GM23338 (cell line): ENCODE data around the gene MEIOB. TPM values are rescaled to one million over a fixed set of nuclear protein-coding genes. Genes with fewer than 3 reads are reported as not detected.

Experiments
- ATAC-seq: fragments of 200-7000 bp; cut with Tn5 transposase; 3 replicates; pipeline ENCODE4 v1.9.1; 2020
- DNase-seq: peaks from one replicate; pipeline ENCODE4 v3.0.0-alpha.2; 2015; ENCODE audit warnings: low spot score
- H2AFZ ChIP-seq: fragments of 200-600 bp; sonication (generic); 2 replicates; pipeline ENCODE4 v1.8.0; 2016; ENCODE audit warnings: antibody characterized with exemption, mild to moderate bottlenecking, moderate library complexity
- H3F3A ChIP-seq: fragments of 200-600 bp; sonication (generic); replicated peaks from 2 replicates; pipeline ENCODE4 v1.8.0; 2017; ENCODE audit warnings: antibody characterized with exemption, mixed run types, low read depth
- H3K27ac ChIP-seq: fragments of 200-600 bp; sonication (generic); 2 replicates; pipeline ENCODE4 v1.6.1; 2016; ENCODE audit warnings: low read depth
- H3K27me3 ChIP-seq: fragments of 200-600 bp; sonication (generic); 2 replicates; pipeline ENCODE4 v1.8.0; 2016; ENCODE audit warnings: mild to moderate bottlenecking, mixed run types, moderate library complexity; ENCODE audit not compliant: insufficient read depth
- H3K36me3 ChIP-seq: fragments of 200-600 bp; sonication (generic); 2 replicates; pipeline ENCODE4 v1.8.0; 2016; ENCODE audit warnings: mild to moderate bottlenecking; ENCODE audit not compliant: insufficient read depth
- H3K4me1 ChIP-seq: fragments of 200-600 bp; sonication (generic); 2 replicates; pipeline ENCODE4 v1.8.0; 2016; ENCODE audit warnings: mild to moderate bottlenecking, moderate library complexity; ENCODE audit not compliant: insufficient read depth
- H3K4me2 ChIP-seq: fragments of 200-600 bp; sonication (generic); 2 replicates; pipeline ENCODE4 v1.7.1; 2017; ENCODE audit warnings: mixed run types
- H3K4me3 ChIP-seq: fragments of 200-600 bp; sonication (generic); 2 replicates; pipeline ENCODE4 v1.6.1; 2016; ENCODE audit warnings: mixed run types
- H3K79me2 ChIP-seq: fragments of 200-600 bp; sonication (generic); replicated peaks from 2 replicates; pipeline ENCODE4 v1.8.0; 2017; ENCODE audit warnings: mild to moderate bottlenecking; ENCODE audit not compliant: insufficient read depth
- H3K9me2 ChIP-seq: fragments of 200-600 bp; sonication (generic); 2 replicates; pipeline ENCODE4 v1.8.0; 2017; ENCODE audit not compliant: insufficient read depth
- H4K20me1 ChIP-seq: fragments of 200-600 bp; sonication (generic); replicated peaks from 2 replicates; pipeline ENCODE4 v1.8.0; 2017; ENCODE audit warnings: mild to moderate bottlenecking; ENCODE audit not compliant: insufficient read depth
- H3K27ac Mint-ChIP-seq: 2 replicates; pipeline ENCODE4 v1.8.0; 2020; ENCODE audit warnings: inconsistent platforms, mild to moderate bottlenecking, moderate library complexity, mixed read lengths
- H3K27me3 Mint-ChIP-seq: 3 replicates; pipeline ENCODE4 v1.8.0; 2022; ENCODE audit warnings: low read depth, mild to moderate bottlenecking, moderate library complexity, mixed read lengths, inconsistent platforms; ENCODE audit not compliant: insufficient read depth, poor library complexity
- H3K36me3 Mint-ChIP-seq: 3 replicates; pipeline ENCODE4 v1.8.0; 2021; ENCODE audit warnings: low read depth, mild to moderate bottlenecking, inconsistent platforms, moderate library complexity, mixed read lengths
- H3K4me1 Mint-ChIP-seq: 3 replicates; pipeline ENCODE4 v1.8.0; 2020; ENCODE audit warnings: mild to moderate bottlenecking, inconsistent platforms, mixed read lengths
- H3K4me3 Mint-ChIP-seq: 3 replicates; pipeline ENCODE4 v1.8.0; 2021; ENCODE audit warnings: moderate library complexity, mild to moderate bottlenecking, inconsistent platforms, mixed read lengths
- H3K9me3 Mint-ChIP-seq: 3 replicates; pipeline ENCODE4 v1.8.0; 2020; ENCODE audit warnings: moderate library complexity, mild to moderate bottlenecking, inconsistent platforms, mixed read lengths
- CREB1 ChIP-seq: fragments of 250-450 bp; sonication (Bioruptor Pico); IDR thresholded peaks from 2 replicates; pipeline ENCODE4 v1.5.0; 2020; ENCODE audit warnings: low read depth, mild to moderate bottlenecking, moderate library complexity
- EZH2 ChIP-seq: fragments of 200-600 bp; sonication (generic); IDR thresholded peaks from one replicate; pipeline ENCODE4 v1.8.0; 2017; ENCODE audit warnings: antibody characterized with exemption, mild to moderate bottlenecking, low read depth; ENCODE audit not compliant: unreplicated experiment
- EZH2phosphoT487 ChIP-seq: fragments of 200-600 bp; sonication (generic); IDR thresholded peaks from one replicate; pipeline ENCODE4 v1.8.1; 2018; ENCODE audit warnings: antibody characterized with exemption; ENCODE audit not compliant: unreplicated experiment
- NANOG ChIP-seq: IDR thresholded peaks from 2 replicates; pipeline ENCODE4 v1.6.1; 2016; ENCODE audit warnings: antibody characterized with exemption, borderline replicate concordance
- STAT1 ChIP-seq: IDR thresholded peaks from one replicate; pipeline ENCODE4 v1.6.1; 2016; ENCODE audit warnings: antibody characterized with exemption; ENCODE audit not compliant: unreplicated experiment
- ZNF331 ChIP-seq: fragments of 250-450 bp; sonication (Bioruptor Pico); IDR thresholded peaks from 2 replicates; pipeline ENCODE4 v1.5.0; 2020; ENCODE audit warnings: low read depth, mild to moderate bottlenecking, moderate library complexity
- polyA plus RNA-seq: library from polyadenylated mRNA; unstranded; fragments of >200 nt; fragmentation: Nextera tagmentation; extraction: Ambion mirVana; gene quantifications from 2 replicates; pipeline ENCODE4 v1.2.1, GENCODE V29; 2016
- total RNA-seq: library from RNA; depleted of rRNA; stranded (reverse); fragments of >200 nt; shearing (Covaris generic); gene quantifications from 2 replicates; pipeline ENCODE4 v1.2.3, GENCODE V29; 2014
- TF ChIP-seq, protein P1 (sequence below): fragments of 250-450 bp; sonication (Bioruptor Pico); IDR thresholded peaks from 2 replicates; pipeline ENCODE4 v1.5.0; 2020; ENCODE audit warnings: mild to moderate bottlenecking, moderate library complexity
- TF ChIP-seq, protein P2 (sequence below): IDR thresholded peaks from 2 replicates; pipeline ENCODE4 v1.6.1; 2016; ENCODE audit warnings: antibody characterized with exemption
- TF ChIP-seq, protein P3 (sequence below), 2 experiments: fragments of 200-600 bp in 1 of 2; sonication (generic) in 1 of 2; conservative IDR thresholded peaks; 2 replicates each; pipeline versions ENCODE4 v1.5.1 to v1.6.1; 2016 to 2017; ENCODE audit warnings: antibody characterized with exemption in 2 of 2, low read depth in 2 of 2, mild to moderate bottlenecking in 2 of 2, moderate library complexity in 1 of 2

Gene MEIOB
- total and polyA plus RNA-seq, 2 experiments from 2014 or later: 7.3 to 8.7 TPM

DNA sequence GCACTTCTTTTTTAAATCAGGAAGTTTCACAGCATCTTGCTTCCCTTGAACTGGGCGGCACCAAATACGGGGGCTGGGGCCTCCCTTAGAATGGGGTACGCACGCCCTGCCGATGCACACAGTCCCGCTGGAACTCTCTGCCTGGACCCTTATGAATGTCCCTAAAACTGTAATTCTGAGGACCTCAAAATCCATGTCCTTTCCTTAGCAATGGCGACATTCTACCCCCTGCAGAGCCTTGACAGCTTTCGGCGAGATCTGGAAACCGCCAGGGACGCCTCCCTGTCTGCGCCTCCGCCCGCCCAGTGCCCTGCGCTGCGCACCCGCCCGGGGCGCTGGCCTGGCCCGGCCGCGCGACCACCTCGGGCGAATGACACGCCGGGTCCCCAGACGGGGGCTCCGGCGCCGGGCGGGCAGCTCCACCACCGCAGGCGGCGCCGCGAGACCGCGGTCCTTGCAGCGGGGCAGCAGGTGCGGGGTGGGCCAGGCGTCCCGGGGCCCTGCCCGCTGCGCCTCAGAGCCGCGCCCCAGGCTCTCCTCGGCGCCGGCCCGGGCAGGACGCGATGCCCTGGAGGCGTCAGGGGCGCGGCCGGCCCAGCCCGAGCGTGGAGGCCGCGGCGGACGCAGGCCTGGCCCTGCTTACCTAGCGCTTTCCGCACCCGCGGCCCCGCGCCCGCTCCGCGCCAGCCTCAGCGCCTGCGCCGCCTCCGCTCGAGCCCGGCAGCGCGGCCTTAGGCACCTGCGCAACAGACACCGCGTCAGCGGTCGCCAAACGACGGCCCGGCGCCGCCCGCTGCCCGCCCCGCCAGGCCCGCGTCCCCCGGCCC is 45.9 kb downstream of the MEIOB start:
- Histone ChIP-seq H3K9me2 (no peaks in the 10 kb centered on the region), H3K4me3 (peak overlapping the region; percentile 65), H3K27me3 (no peaks in the 10 kb centered on the region), H3K4me2 (peak overlapping the region; percentile 85), H4K20me1 (no peaks in the 10 kb centered on the region; the same call in 1 of the 2 replicates), H3K27ac (no peak overlapping the region), H2AFZ (peak overlapping the region; percentile 14; the same call in 1 of the 2 replicates), H3K4me1 (peaks cover 17% of the 10 kb centered on the region), H3K36me3 (no peaks in the 10 kb centered on the region), H3F3A (0 out of 2 replicates have a peak, but pooled peaks cover 6% of the 10 kb centered on the region), H3K79me2 (peaks cover 25% of the 10 kb centered on the region)
- Mint-ChIP-seq H3K27me3 (peaks cover 19% of the 10 kb centered on the region), H3K4me3 (peak overlapping the region; percentile 73), H3K4me1 (peaks cover 9% of the 10 kb centered on the region), H3K27ac (no peak overlapping the region), H3K36me3 (peaks cover 2% of the 10 kb centered on the region; the same call in 1 of the 3 replicates), H3K9me3 (peaks cover 3% of the 10 kb centered on the region; the same call in 1 of the 3 replicates)
- peak; percentile 76 for DNase-seq
- no peak for TF ChIP-seq EZH2phosphoT487
- no peak for TF ChIP-seq ZNF331 (CRISPR knock-in tag)
- TF ChIP-seq NANOG: no peak
- no peak for TF ChIP-seq CREB1 (CRISPR knock-in tag)
- TF ChIP-seq, protein P1, sequence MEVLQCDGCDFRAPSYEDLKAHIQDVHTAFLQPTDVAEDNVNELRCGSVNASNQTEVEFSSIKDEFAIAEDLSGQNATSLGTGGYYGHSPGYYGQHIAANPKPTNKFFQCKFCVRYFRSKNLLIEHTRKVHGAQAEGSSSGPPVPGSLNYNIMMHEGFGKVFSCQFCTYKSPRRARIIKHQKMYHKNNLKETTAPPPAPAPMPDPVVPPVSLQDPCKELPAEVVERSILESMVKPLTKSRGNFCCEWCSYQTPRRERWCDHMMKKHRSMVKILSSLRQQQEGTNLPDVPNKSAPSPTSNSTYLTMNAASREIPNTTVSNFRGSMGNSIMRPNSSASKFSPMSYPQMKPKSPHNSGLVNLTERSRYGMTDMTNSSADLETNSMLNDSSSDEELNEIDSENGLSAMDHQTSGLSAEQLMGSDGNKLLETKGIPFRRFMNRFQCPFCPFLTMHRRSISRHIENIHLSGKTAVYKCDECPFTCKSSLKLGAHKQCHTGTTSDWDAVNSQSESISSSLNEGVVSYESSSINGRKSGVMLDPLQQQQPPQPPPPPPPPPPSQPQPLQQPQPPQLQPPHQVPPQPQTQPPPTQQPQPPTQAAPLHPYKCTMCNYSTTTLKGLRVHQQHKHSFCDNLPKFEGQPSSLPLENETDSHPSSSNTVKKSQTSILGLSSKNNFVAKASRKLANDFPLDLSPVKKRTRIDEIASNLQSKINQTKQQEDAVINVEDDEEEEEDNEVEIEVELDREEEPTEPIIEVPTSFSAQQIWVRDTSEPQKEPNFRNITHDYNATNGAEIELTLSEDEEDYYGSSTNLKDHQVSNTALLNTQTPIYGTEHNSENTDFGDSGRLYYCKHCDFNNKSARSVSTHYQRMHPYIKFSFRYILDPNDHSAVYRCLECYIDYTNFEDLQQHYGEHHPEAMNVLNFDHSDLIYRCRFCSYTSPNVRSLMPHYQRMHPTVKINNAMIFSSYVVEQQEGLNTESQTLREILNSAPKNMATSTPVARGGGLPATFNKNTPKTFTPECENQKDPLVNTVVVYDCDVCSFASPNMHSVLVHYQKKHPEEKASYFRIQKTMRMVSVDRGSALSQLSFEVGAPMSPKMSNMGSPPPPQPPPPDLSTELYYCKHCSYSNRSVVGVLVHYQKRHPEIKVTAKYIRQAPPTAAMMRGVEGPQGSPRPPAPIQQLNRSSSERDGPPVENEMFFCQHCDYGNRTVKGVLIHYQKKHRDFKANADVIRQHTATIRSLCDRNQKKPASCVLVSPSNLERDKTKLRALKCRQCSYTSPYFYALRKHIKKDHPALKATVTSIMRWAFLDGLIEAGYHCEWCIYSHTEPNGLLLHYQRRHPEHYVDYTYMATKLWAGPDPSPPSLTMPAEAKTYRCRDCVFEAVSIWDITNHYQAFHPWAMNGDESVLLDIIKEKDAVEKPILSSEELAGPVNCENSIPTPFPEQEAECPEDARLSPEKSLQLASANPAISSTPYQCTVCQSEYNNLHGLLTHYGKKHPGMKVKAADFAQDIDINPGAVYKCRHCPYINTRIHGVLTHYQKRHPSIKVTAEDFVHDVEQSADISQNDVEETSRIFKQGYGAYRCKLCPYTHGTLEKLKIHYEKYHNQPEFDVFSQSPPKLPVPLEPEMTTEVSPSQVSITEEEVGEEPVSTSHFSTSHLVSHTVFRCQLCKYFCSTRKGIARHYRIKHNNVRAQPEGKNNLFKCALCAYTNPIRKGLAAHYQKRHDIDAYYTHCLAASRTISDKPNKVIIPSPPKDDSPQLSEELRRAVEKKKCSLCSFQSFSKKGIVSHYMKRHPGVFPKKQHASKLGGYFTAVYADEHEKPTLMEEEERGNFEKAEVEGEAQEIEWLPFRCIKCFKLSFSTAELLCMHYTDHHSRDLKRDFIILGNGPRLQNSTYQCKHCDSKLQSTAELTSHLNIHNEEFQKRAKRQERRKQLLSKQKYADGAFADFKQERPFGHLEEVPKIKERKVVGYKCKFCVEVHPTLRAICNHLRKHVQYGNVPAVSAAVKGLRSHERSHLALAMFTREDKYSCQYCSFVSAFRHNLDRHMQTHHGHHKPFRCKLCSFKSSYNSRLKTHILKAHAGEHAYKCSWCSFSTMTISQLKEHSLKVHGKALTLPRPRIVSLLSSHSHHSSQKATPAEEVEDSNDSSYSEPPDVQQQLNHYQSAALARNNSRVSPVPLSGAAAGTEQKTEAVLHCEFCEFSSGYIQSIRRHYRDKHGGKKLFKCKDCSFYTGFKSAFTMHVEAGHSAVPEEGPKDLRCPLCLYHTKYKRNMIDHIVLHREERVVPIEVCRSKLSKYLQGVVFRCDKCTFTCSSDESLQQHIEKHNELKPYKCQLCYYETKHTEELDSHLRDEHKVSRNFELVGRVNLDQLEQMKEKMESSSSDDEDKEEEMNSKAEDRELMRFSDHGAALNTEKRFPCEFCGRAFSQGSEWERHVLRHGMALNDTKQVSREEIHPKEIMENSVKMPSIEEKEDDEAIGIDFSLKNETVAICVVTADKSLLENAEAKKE (CRISPR knock-in tag): no peak
- no peak for TF ChIP-seq EZH2
- TF ChIP-seq, protein P2, sequence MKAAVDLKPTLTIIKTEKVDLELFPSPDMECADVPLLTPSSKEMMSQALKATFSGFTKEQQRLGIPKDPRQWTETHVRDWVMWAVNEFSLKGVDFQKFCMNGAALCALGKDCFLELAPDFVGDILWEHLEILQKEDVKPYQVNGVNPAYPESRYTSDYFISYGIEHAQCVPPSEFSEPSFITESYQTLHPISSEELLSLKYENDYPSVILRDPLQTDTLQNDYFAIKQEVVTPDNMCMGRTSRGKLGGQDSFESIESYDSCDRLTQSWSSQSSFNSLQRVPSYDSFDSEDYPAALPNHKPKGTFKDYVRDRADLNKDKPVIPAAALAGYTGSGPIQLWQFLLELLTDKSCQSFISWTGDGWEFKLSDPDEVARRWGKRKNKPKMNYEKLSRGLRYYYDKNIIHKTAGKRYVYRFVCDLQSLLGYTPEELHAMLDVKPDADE: no peak
- TF ChIP-seq, protein P3, sequence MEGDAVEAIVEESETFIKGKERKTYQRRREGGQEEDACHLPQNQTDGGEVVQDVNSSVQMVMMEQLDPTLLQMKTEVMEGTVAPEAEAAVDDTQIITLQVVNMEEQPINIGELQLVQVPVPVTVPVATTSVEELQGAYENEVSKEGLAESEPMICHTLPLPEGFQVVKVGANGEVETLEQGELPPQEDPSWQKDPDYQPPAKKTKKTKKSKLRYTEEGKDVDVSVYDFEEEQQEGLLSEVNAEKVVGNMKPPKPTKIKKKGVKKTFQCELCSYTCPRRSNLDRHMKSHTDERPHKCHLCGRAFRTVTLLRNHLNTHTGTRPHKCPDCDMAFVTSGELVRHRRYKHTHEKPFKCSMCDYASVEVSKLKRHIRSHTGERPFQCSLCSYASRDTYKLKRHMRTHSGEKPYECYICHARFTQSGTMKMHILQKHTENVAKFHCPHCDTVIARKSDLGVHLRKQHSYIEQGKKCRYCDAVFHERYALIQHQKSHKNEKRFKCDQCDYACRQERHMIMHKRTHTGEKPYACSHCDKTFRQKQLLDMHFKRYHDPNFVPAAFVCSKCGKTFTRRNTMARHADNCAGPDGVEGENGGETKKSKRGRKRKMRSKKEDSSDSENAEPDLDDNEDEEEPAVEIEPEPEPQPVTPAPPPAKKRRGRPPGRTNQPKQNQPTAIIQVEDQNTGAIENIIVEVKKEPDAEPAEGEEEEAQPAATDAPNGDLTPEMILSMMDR (conservative IDR thresholded peaks at IDR 0.05; ENCODE audit: low read depth in 2 of 2): no peak
- no peak for TF ChIP-seq STAT1
- peak; percentile 31 for ATAC-seq
